K562 (cell line): ENCODE measurements around the gene DNAJC17. TPM values are rescaled to one million over a fixed set of nuclear protein-coding genes. Genes with fewer than 3 reads are reported as not detected.

Source experiments
- ATAC-seq: fragments of 200-7000 bp; cut with Tn5 transposase; 3 replicates; pipeline ENCODE4 v1.9.1; 2020; ENCODE audit warnings: moderate library complexity
- BruUV-seq: library from RNA; stranded (reverse); fragments of 400-500 nt; replicated peaks from 2 replicates; lab custom pipeline; 2021; lab: Mats Ljungman, UMichigan
- CTCF ChIA-PET: fragments of 300-600 bp; formaldehyde crosslinking; extraction: SDS; loops from one replicate; lab custom pipeline; 2021; ENCODE audit warnings: low intra/inter-chr PET ratio; lab: Yijun Ruan, JAX
- POLR2A ChIA-PET: fragments of 300-600, 350-650 bp; sonication (Branson Sonifier 250); formaldehyde crosslinking; extraction: SDS; loops from one replicate; lab custom pipeline; 2021; ENCODE audit warnings: antibody characterized with exemption, inconsistent platforms; lab: Yijun Ruan, JAX
- DNase-seq, 4 experiments: peaks; one replicate each; pipeline versions ENCODE4 v3.0.0 to v3.0.0-alpha.2; 2011 to 2018; ENCODE audit warnings: low spot score in 3 of 4, mixed read lengths in 3 of 4; ENCODE audit errors: extremely low read depth in 1 of 4
- FAIRE-seq: peaks from 2 replicates; lab custom pipeline; 2011; peaks lifted over from hg19 to GRCh38; lab: Jason Lieb, UNC
- H2AFZ ChIP-seq: 2 replicates; pipeline ENCODE4 v1.6.0; 2011; ENCODE audit warnings: low read depth, low read length, control low read depth, inconsistent platforms
- H3K27ac ChIP-seq: fragments of 200-600 bp; 3 replicates; pipeline ENCODE4 v1.8.0; 2011; ENCODE audit warnings: low read depth, mild to moderate bottlenecking, control low read depth, inconsistent platforms, low read length, moderate library complexity, mixed read lengths; ENCODE audit errors: extremely low read depth
- H3K27me3 ChIP-seq, 2 experiments: fragments of 300-600 bp in 1 of 2; 2 replicates in 1 of 2; 3 replicates in 1 of 2; pipeline versions ENCODE4 v1.6.0 to v1.8.0; 2011; ENCODE audit warnings: inconsistent platforms in 2 of 2, low read length in 2 of 2, mild to moderate bottlenecking in 1 of 2, mixed read lengths in 1 of 2, moderate library complexity in 1 of 2; ENCODE audit not compliant: control insufficient read depth in 2 of 2, insufficient read depth in 2 of 2
- H3K36me3 ChIP-seq: fragments of 300-600 bp; 3 replicates; pipeline ENCODE4 v1.8.0; 2011; ENCODE audit warnings: mild to moderate bottlenecking, low read length, inconsistent platforms; ENCODE audit not compliant: control insufficient read depth, insufficient read depth
- H3K4me1 ChIP-seq, 2 experiments: fragments of 200-600 bp in 1 of 2; replicated peaks in 1 of 2; 2 replicates in 1 of 2; 3 replicates in 1 of 2; pipeline versions ENCODE4 v1.5.1 to v1.8.0; 2011; ENCODE audit warnings: inconsistent platforms in 2 of 2, low read length in 2 of 2, mild to moderate bottlenecking in 1 of 2, mixed read lengths in 1 of 2, moderate library complexity in 1 of 2; ENCODE audit not compliant: control insufficient read depth in 2 of 2, insufficient read depth in 2 of 2
- H3K4me2 ChIP-seq: 2 replicates; pipeline ENCODE4 v1.6.1; 2011; ENCODE audit warnings: low read length, control low read depth, inconsistent platforms, mixed read lengths; ENCODE audit not compliant: insufficient read depth
- H3K4me3 ChIP-seq: fragments of 200-600 bp; sonication (generic), shearing (Covaris generic); 2 replicates; pipeline ENCODE4 v1.5.1; 2016; ENCODE audit warnings: control low read depth, inconsistent platforms
- H3K79me2 ChIP-seq: fragments of 200-600 bp; 3 replicates; pipeline ENCODE4 v1.8.0; 2011; ENCODE audit warnings: low read length, inconsistent platforms; ENCODE audit not compliant: control insufficient read depth, insufficient read depth
- H3K9ac ChIP-seq, 2 experiments: 2 replicates each; pipeline versions ENCODE4 v1.6.0 to v1.6.1; 2011; ENCODE audit warnings: low read depth in 2 of 2, low read length in 2 of 2, control low read depth in 1 of 2, inconsistent platforms in 1 of 2, mild to moderate bottlenecking in 1 of 2, mixed read lengths in 1 of 2; ENCODE audit not compliant: insufficient read depth in 1 of 2
- H3K9me1 ChIP-seq: one replicate; pipeline ENCODE4 v1.6.0; 2011; ENCODE audit warnings: inconsistent platforms, mild to moderate bottlenecking, low read length, moderate library complexity; ENCODE audit not compliant: control insufficient read depth, insufficient read depth
- H3K9me3 ChIP-seq: replicated peaks from 2 replicates; pipeline ENCODE4 v1.5.1; 2011; ENCODE audit warnings: low read depth, low read length, inconsistent platforms; ENCODE audit not compliant: control insufficient read depth, insufficient read depth
- H4K20me1 ChIP-seq: replicated peaks from 2 replicates; pipeline ENCODE4 v1.6.1; 2011; ENCODE audit warnings: low read length, inconsistent platforms, mixed read lengths; ENCODE audit not compliant: control insufficient read depth, insufficient read depth
- ETV6 ChIP-seq, 3 experiments: fragments of 150-350 bp in 1 of 3; sonication (generic) in 1 of 3; formaldehyde crosslinking in 1 of 3; IDR thresholded peaks; 2 replicates each; pipeline versions ENCODE4 v1.6.1 to v1.8.0; 2014 to 2022; ENCODE audit warnings: borderline replicate concordance in 2 of 3, low read depth in 2 of 3, antibody characterized with exemption in 1 of 3, low read length in 1 of 3, mild to moderate bottlenecking in 1 of 3, missing genetic modification reagents in 1 of 3
- WGBS: fragments of 100-300 bp; shearing (Covaris generic); methylation state at CpG from one replicate; pipeline ENCODE4 v1.1.6; 2016; ENCODE audit warnings: low coverage, mixed read lengths; ENCODE audit not compliant: insufficient coverage; ENCODE audit errors: missing lambda C conversion rate; 5-methylcytosine and 5-hydroxymethylcytosine counted together
- in situ Hi-C: fragments of 300-500 bp; cut with MboI; formaldehyde crosslinking; loops from 4 replicates; pipeline ENCODE4 v1.15.0; 2018; ENCODE audit warnings: inconsistent platforms, mixed read lengths
- intact Hi-C: fragments of 100-400 bp; cut with micrococcal nuclease; formaldehyde crosslinking; loops from 2 replicates; pipeline ENCODE4 v1.14.2; 2022
- polyA plus RNA-seq, 8 experiments: library from polyadenylated mRNA; depleted of rRNA in 4 of 8; stranded (reverse) in 5 of 8; unstranded in 3 of 8; fragments of >200 nt; fragmentation: Nextera tagmentation in 2 of 8; fragmentation: Illumina TruSeq in 1 of 8; extraction: Ambion mirVana in 2 of 8; extraction: Trizol in 1 of 8; gene quantifications; 2 replicates each; pipeline versions ENCODE4 v1.2.1 to v1.2.3, GENCODE V29; 2011 to 2014; ENCODE audit warnings: inconsistent platforms in 1 of 8, missing spikeins in 1 of 8
- total RNA-seq, 7 experiments: library from RNA; depleted of rRNA in 6 of 7; stranded (reverse); fragments of >200 nt in 6 of 7; fragmentation: Illumina TruSeq in 2 of 7; extraction: Trizol in 2 of 7; gene quantifications; 2 replicates each; pipeline versions ENCODE4 v1.2.1 to v1.2.3, GENCODE V29; 2011 to 2021; ENCODE audit warnings: low replicate concordance in 1 of 7
- TF ChIP-seq, protein P1 (sequence below): fragments of 450-650 bp; IDR thresholded peaks from 2 replicates; pipeline ENCODE4 v1.6.1; 2016; ENCODE audit warnings: mild to moderate bottlenecking, moderate library complexity

The DNAJC17 gene
- total and polyA plus RNA-seq, 9 of the 15 experiments (the other 6 are each of a cell fraction or from before 2014, with no cell fraction given), result 2.4 to 79.4 (median 44.2) TPM

DNA sequence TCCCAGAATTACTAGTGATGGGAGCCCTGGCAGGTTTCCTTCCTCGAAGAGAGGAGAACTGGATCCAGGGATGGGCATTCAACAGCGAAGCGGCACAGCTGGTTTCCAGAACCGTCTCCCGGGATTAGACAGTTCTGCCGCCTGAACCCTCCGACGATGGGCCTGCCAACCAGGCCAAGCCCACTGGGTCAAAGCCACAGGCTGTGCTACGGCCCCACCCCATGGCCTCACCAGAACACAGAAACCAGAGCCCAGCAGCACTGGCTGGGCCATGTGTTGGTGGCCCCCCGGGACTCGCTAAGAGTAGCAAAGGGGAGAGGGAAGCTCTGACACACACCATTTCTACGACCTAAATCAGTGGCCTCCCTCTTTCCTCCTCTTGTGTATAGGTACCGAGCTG lies 35.3 kb downstream of the DNAJC17 start:
- ATAC-seq (no peak), DNase-seq (no peak), FAIRE-seq (no peak)
- no TSS peak for BruUV-seq
- Histone ChIP-seq H3K4me3 (no peak overlapping the region), H3K4me2 (no peak overlapping the region), H3K4me1 (peaks cover 10 to 39% of the 10 kb centered on the region in 2 experiments; a peak in 4 of 5 replicates), H3K79me2 (no peaks in the 10 kb centered on the region), H3K27me3 (no peaks in the 10 kb centered on the region), H2AFZ (no peak overlapping the region), H3K9ac (no peak overlapping the region), H3K27ac (no peak overlapping the region), H3K9me1 (no peaks in the 10 kb centered on the region), H4K20me1 (no peaks in the 10 kb centered on the region; the same call in 1 of the 2 replicates), H3K9me3 (no peaks in the 10 kb centered on the region), H3K36me3 (peaks cover 56% of the 10 kb centered on the region; the same call in 2 of the 3 replicates)
- in situ Hi-C loops (no loop called here), intact Hi-C loops (no loop called here)
- WGBS, result 83% methylated on average over 12 of the region's 13 CpGs
- ChIA-PET CTCF (no interaction called here), POLR2A (interaction anchor here (0.6 to 2.2 kb wide), 3 partner anchors 10 to 454 kb away, joined by 3 to 9 read pairs (median 3); no protein-coding TSS in a partner anchor)
- TF ChIP-seq ETV6 (IDR thresholded peaks at IDR 0.05; ENCODE audit: borderline replicate concordance in 1 of 2, low read depth in 2 of 2, low read length in 1 of 2), result no peak
- no peak for TF ChIP-seq ETV6 (CRISPR knock-in tag; IDR thresholded peaks at IDR 0.05; ENCODE audit: borderline replicate concordance)
- TF ChIP-seq, protein P1, sequence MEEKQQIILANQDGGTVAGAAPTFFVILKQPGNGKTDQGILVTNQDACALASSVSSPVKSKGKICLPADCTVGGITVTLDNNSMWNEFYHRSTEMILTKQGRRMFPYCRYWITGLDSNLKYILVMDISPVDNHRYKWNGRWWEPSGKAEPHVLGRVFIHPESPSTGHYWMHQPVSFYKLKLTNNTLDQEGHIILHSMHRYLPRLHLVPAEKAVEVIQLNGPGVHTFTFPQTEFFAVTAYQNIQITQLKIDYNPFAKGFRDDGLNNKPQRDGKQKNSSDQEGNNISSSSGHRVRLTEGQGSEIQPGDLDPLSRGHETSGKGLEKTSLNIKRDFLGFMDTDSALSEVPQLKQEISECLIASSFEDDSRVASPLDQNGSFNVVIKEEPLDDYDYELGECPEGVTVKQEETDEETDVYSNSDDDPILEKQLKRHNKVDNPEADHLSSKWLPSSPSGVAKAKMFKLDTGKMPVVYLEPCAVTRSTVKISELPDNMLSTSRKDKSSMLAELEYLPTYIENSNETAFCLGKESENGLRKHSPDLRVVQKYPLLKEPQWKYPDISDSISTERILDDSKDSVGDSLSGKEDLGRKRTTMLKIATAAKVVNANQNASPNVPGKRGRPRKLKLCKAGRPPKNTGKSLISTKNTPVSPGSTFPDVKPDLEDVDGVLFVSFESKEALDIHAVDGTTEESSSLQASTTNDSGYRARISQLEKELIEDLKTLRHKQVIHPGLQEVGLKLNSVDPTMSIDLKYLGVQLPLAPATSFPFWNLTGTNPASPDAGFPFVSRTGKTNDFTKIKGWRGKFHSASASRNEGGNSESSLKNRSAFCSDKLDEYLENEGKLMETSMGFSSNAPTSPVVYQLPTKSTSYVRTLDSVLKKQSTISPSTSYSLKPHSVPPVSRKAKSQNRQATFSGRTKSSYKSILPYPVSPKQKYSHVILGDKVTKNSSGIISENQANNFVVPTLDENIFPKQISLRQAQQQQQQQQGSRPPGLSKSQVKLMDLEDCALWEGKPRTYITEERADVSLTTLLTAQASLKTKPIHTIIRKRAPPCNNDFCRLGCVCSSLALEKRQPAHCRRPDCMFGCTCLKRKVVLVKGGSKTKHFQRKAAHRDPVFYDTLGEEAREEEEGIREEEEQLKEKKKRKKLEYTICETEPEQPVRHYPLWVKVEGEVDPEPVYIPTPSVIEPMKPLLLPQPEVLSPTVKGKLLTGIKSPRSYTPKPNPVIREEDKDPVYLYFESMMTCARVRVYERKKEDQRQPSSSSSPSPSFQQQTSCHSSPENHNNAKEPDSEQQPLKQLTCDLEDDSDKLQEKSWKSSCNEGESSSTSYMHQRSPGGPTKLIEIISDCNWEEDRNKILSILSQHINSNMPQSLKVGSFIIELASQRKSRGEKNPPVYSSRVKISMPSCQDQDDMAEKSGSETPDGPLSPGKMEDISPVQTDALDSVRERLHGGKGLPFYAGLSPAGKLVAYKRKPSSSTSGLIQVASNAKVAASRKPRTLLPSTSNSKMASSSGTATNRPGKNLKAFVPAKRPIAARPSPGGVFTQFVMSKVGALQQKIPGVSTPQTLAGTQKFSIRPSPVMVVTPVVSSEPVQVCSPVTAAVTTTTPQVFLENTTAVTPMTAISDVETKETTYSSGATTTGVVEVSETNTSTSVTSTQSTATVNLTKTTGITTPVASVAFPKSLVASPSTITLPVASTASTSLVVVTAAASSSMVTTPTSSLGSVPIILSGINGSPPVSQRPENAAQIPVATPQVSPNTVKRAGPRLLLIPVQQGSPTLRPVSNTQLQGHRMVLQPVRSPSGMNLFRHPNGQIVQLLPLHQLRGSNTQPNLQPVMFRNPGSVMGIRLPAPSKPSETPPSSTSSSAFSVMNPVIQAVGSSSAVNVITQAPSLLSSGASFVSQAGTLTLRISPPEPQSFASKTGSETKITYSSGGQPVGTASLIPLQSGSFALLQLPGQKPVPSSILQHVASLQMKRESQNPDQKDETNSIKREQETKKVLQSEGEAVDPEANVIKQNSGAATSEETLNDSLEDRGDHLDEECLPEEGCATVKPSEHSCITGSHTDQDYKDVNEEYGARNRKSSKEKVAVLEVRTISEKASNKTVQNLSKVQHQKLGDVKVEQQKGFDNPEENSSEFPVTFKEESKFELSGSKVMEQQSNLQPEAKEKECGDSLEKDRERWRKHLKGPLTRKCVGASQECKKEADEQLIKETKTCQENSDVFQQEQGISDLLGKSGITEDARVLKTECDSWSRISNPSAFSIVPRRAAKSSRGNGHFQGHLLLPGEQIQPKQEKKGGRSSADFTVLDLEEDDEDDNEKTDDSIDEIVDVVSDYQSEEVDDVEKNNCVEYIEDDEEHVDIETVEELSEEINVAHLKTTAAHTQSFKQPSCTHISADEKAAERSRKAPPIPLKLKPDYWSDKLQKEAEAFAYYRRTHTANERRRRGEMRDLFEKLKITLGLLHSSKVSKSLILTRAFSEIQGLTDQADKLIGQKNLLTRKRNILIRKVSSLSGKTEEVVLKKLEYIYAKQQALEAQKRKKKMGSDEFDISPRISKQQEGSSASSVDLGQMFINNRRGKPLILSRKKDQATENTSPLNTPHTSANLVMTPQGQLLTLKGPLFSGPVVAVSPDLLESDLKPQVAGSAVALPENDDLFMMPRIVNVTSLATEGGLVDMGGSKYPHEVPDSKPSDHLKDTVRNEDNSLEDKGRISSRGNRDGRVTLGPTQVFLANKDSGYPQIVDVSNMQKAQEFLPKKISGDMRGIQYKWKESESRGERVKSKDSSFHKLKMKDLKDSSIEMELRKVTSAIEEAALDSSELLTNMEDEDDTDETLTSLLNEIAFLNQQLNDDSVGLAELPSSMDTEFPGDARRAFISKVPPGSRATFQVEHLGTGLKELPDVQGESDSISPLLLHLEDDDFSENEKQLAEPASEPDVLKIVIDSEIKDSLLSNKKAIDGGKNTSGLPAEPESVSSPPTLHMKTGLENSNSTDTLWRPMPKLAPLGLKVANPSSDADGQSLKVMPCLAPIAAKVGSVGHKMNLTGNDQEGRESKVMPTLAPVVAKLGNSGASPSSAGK, result no peak
